Measurements from ENCODE around the gene NUP93.
"Not testable (repeated sequence)": the region's sequence is repeated elsewhere in the genome, so short reads cannot be mapped to it uniquely, and the experiment has no call there.

Gene NUP93

DNA sequence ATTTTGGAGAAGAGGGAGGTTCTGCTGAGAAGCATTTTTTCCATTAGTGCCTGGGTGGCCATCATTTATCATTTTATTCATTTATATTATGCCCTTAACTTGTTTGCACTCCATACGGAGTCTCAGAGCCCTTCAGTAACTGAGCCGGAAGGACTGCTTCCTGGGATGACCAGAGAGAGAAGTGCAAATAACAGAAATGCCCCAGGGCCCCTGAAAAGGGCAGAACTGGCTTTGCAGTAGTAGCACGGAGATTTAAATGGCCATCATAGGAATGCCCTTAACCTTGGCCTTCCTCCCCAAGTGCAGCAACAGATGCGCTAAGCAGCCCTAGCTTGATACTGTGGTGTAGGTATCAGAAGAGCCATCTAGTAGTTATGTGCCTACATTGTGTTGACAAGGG, 58.5 kb downstream of the NUP93 start:
- Histone ChIP-seq H3K9ac (ENCODE audit: low read depth, low read length) (no peak overlapping the region), H3K27me3 (ENCODE audit: control insufficient read depth, insufficient read depth, low read length) (no peaks in the 10 kb centered on the region), H3K4me1 (ENCODE audit: control insufficient read depth, insufficient read depth, low read length) (peaks cover 24% of the 10 kb centered on the region), H3K36me3 (ENCODE audit: control insufficient read depth, insufficient read depth, low read length) (no peaks in the 10 kb centered on the region), H3K9me3 (ENCODE audit: control insufficient read depth, insufficient read depth, low read length) (no peaks in the 10 kb centered on the region), H3K4me3 (ENCODE audit: low read depth, low read length) (no peak overlapping the region)

DNA sequence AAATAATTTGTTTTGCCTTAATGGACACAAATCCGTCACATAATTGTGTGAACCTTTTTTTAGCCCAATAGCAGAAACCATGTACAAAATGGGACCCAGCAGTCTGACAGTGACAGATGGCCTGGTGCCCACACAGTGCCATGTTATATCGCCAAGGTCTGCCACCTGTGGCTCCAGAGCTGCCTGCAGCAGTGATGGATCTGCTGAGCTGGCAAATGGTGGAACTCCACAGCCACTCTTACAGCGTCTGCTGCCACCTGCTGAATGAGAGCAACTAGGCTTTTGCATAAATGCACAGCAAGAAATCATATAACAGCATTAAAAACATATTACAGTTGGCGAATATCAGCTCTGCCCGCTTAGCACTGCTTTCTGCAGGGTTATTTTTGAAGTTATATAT, 59.4 kb downstream of the NUP93 start:
- Histone ChIP-seq H3K36me3 (ENCODE audit: control insufficient read depth, insufficient read depth, low read length) (no peaks in the 10 kb centered on the region), H3K9ac (ENCODE audit: low read depth, low read length) (no peak overlapping the region), H3K9me3 (ENCODE audit: control insufficient read depth, insufficient read depth, low read length) (no peaks in the 10 kb centered on the region), H3K4me1 (ENCODE audit: control insufficient read depth, insufficient read depth, low read length) (peaks cover 19% of the 10 kb centered on the region), H3K27me3 (ENCODE audit: control insufficient read depth, insufficient read depth, low read length) (no peaks in the 10 kb centered on the region), H3K4me3 (ENCODE audit: low read depth, low read length) (no peak overlapping the region)

DNA sequence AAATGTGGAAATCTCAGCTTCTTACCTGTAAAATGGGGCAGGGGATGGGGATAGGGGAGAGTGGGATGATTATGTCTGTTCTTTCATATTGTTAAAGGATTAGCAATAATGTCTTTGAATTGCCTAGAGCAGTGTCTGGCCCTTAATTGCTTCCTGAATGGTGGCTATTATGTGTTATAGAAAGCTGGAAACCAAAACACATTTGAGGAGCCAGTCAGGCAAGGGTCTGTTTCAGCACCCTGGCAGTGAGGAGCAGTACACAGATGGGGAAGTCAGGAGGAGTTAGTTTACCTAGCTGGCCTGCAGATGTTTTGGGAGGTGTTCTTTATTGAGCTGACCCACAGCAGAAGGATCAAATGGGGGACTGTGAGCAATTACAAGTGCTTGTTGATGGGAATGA, 63.0 kb downstream of the NUP93 start:
- Histone ChIP-seq H3K27me3 (ENCODE audit: control insufficient read depth, insufficient read depth, low read length) (no peaks in the 10 kb centered on the region), H3K4me1 (ENCODE audit: control insufficient read depth, insufficient read depth, low read length) (peaks cover 4% of the 10 kb centered on the region), H3K9me3 (ENCODE audit: control insufficient read depth, insufficient read depth, low read length) (no peaks in the 10 kb centered on the region), H3K4me3 (ENCODE audit: low read depth, low read length) (no peak overlapping the region), H3K36me3 (ENCODE audit: control insufficient read depth, insufficient read depth, low read length) (no peaks in the 10 kb centered on the region), H3K9ac (ENCODE audit: low read depth, low read length) (no peak overlapping the region)

DNA sequence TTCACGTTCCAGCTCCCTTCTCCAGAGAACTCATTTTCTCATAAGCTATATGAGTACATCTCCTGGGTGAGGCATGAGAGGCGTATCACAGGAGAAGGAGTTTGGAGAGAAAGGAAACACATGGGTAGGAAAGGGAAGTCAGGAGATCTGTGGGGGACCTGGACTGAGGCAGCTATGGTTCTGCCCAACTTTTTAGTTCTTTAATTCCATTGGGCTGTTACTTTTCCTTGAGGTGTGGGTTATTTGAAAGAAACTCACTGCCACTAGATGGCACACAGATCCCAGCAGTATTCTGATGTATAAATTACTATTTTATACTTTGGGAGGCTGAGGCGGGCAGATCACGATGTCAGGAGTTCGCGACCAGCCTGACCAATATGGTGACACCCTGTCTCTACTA, 63.6 kb downstream of the NUP93 start:
- Histone ChIP-seq H3K4me1 (ENCODE audit: control insufficient read depth, insufficient read depth, low read length) (no peaks in the 10 kb centered on the region), H3K9me3 (ENCODE audit: control insufficient read depth, insufficient read depth, low read length) (no peaks in the 10 kb centered on the region), H3K27me3 (ENCODE audit: control insufficient read depth, insufficient read depth, low read length) (no peaks in the 10 kb centered on the region), H3K9ac (ENCODE audit: low read depth, low read length) (no peak overlapping the region), H3K4me3 (ENCODE audit: low read depth, low read length) (no peak overlapping the region), H3K36me3 (ENCODE audit: control insufficient read depth, insufficient read depth, low read length) (no peaks in the 10 kb centered on the region)

- no peak overlapping the region for H3K4me3 ChIP-seq (ENCODE audit: low read depth, low read length)
- no peaks in the 10 kb centered on the region for H3K27me3 ChIP-seq (ENCODE audit: control insufficient read depth, insufficient read depth, low read length)
- no peaks in the 10 kb centered on the region for H3K4me1 ChIP-seq (ENCODE audit: control insufficient read depth, insufficient read depth, low read length)
- H3K9me3 ChIP-seq (ENCODE audit: control insufficient read depth, insufficient read depth, low read length): no peaks in the 10 kb centered on the region
- H3K9ac ChIP-seq (ENCODE audit: low read depth, low read length): no peak overlapping the region
- H3K36me3 ChIP-seq (ENCODE audit: control insufficient read depth, insufficient read depth, low read length): no peaks in the 10 kb centered on the region
Observed at GRCh38 chr16:56795011-56795410, 65.1 kb downstream of the NUP93 start.

- H3K4me3 ChIP-seq (ENCODE audit: low read depth, low read length); H3K9ac ChIP-seq (ENCODE audit: low read depth, low read length); H3K36me3 ChIP-seq (ENCODE audit: control insufficient read depth, insufficient read depth, low read length); H3K27me3 ChIP-seq (ENCODE audit: control insufficient read depth, insufficient read depth, low read length); H3K4me1 ChIP-seq (ENCODE audit: control insufficient read depth, insufficient read depth, low read length); H3K9me3 ChIP-seq (ENCODE audit: control insufficient read depth, insufficient read depth, low read length): not testable (repeated sequence)
Observed at GRCh38 chr16:56797038-56797437, 67.1 kb downstream of the NUP93 start.

DNA sequence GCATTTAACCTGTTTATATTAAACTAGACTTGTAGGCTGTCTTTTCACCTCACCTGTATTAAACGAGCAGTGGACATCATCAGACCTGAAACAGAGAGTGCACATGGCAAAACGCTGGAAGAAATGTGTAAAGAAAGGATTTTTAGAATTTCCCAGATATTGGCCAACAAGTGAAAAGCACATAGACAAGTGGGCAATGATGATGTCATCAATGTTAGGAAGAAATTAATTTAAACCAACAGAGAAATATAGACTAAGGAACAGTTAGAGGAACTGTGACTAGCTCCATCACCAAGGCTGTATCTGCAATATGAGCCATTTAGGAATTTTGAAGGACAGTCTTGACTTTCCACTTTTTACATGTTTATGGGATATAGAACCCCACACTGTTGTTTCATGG, 67.9 kb downstream of the NUP93 start:
- H3K4me3 ChIP-seq (ENCODE audit: low read depth, low read length): no peak overlapping the region
- no peaks in the 10 kb centered on the region for H3K9me3 ChIP-seq (ENCODE audit: control insufficient read depth, insufficient read depth, low read length)
- no peak overlapping the region for H3K9ac ChIP-seq (ENCODE audit: low read depth, low read length)
- H3K27me3 ChIP-seq (ENCODE audit: control insufficient read depth, insufficient read depth, low read length): no peaks in the 10 kb centered on the region
- H3K4me1 ChIP-seq (ENCODE audit: control insufficient read depth, insufficient read depth, low read length): no peaks in the 10 kb centered on the region
- no peaks in the 10 kb centered on the region for H3K36me3 ChIP-seq (ENCODE audit: control insufficient read depth, insufficient read depth, low read length)

DNA sequence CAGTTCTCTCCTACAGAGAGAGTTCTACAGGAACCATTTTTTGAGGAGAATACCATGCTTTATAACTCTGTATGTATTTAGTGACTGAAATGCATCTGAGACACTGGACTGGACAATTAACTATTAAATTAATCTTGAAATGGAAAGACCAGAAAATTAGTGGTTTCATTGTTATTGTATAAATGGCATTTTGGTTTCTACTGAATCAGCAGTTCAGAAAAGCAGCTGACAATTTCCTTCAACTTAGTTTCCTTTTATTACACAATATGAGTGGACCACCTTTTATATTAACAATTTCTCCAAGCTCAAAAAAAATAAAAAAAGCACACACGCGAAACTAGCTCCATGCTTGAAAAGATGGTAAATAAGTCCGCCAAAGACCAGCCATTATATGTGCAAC, 69.0 kb downstream of the NUP93 start:
- Histone ChIP-seq H3K9ac (ENCODE audit: low read depth, low read length) (no peak overlapping the region), H3K4me3 (ENCODE audit: low read depth, low read length) (no peak overlapping the region), H3K9me3 (ENCODE audit: control insufficient read depth, insufficient read depth, low read length) (no peaks in the 10 kb centered on the region), H3K36me3 (ENCODE audit: control insufficient read depth, insufficient read depth, low read length) (no peaks in the 10 kb centered on the region), H3K4me1 (ENCODE audit: control insufficient read depth, insufficient read depth, low read length) (no peaks in the 10 kb centered on the region), H3K27me3 (ENCODE audit: control insufficient read depth, insufficient read depth, low read length) (no peaks in the 10 kb centered on the region)

DNA sequence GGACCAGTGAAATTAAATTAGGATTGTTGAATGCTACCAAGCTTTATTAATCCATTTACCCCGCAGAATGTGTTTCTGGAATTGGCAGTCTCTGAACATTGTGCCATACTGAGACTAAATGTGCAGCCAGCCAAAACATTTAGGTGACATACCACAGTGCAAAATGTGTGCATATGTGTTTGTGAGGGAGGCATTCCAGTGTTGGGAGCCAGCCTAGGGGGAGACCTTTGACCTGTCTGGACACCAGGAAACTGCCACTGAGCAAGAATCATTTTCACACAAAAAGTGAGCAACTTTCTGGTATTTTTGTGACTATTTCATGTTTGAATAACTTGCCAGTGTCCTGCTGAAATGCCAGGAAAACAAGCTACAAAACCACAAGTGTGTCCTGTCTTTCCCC, 70.4 kb downstream of the NUP93 start:
- Histone ChIP-seq H3K4me3 (ENCODE audit: low read depth, low read length) (no peak overlapping the region), H3K4me1 (ENCODE audit: control insufficient read depth, insufficient read depth, low read length) (no peaks in the 10 kb centered on the region), H3K9ac (ENCODE audit: low read depth, low read length) (no peak overlapping the region), H3K36me3 (ENCODE audit: control insufficient read depth, insufficient read depth, low read length) (peaks cover under 1% of the 10 kb centered on the region), H3K9me3 (ENCODE audit: control insufficient read depth, insufficient read depth, low read length) (no peaks in the 10 kb centered on the region), H3K27me3 (ENCODE audit: control insufficient read depth, insufficient read depth, low read length) (no peaks in the 10 kb centered on the region)

GRCh38 chr16:56801762-56802161, 71.8 kb downstream of the NUP93 start:
- H3K9me3 ChIP-seq (ENCODE audit: control insufficient read depth, insufficient read depth, low read length): no peaks in the 10 kb centered on the region
- no peak overlapping the region for H3K9ac ChIP-seq (ENCODE audit: low read depth, low read length)
- H3K36me3 ChIP-seq (ENCODE audit: control insufficient read depth, insufficient read depth, low read length): peaks cover 7% of the 10 kb centered on the region
- no peaks in the 10 kb centered on the region for H3K27me3 ChIP-seq (ENCODE audit: control insufficient read depth, insufficient read depth, low read length)
- no peak overlapping the region for H3K4me3 ChIP-seq (ENCODE audit: low read depth, low read length)
- no peaks in the 10 kb centered on the region for H3K4me1 ChIP-seq (ENCODE audit: control insufficient read depth, insufficient read depth, low read length)

- Histone ChIP-seq H3K27me3 (ENCODE audit: control insufficient read depth, insufficient read depth, low read length) (no peaks in the 10 kb centered on the region), H3K4me3 (ENCODE audit: low read depth, low read length) (no peak overlapping the region), H3K36me3 (ENCODE audit: control insufficient read depth, insufficient read depth, low read length) (peaks cover 11% of the 10 kb centered on the region), H3K9ac (ENCODE audit: low read depth, low read length) (no peak overlapping the region), H3K4me1 (ENCODE audit: control insufficient read depth, insufficient read depth, low read length) (no peaks in the 10 kb centered on the region), H3K9me3 (ENCODE audit: control insufficient read depth, insufficient read depth, low read length) (no peaks in the 10 kb centered on the region)
Observed at GRCh38 chr16:56807011-56807675, 77.2 kb downstream of the NUP93 start.

DNA sequence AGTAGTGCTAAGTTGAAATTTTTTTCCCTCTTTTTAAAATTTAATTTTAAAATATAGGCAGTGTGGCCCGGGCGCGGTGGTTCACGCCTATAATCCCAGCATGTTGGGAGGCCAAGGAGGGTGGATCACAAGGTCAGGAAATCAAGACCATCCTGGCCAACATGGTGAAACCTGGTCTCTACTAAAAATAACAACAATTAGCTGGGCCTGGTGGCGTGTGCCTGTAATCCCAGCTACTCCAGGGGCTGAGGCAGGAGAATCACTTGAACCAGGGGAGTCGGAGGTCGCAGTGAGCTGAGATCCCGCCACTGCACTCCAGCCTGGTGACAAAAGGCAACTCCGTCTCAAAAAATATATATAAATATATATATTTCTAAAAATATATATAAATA, 77.7 kb downstream of the NUP93 start:
- H3K4me3 ChIP-seq (ENCODE audit: low read depth, low read length); H3K27me3 ChIP-seq (ENCODE audit: control insufficient read depth, insufficient read depth, low read length); H3K9ac ChIP-seq (ENCODE audit: low read depth, low read length); H3K9me3 ChIP-seq (ENCODE audit: control insufficient read depth, insufficient read depth, low read length); H3K4me1 ChIP-seq (ENCODE audit: control insufficient read depth, insufficient read depth, low read length): not testable (repeated sequence)
- H3K36me3 ChIP-seq (ENCODE audit: control insufficient read depth, insufficient read depth, low read length): peaks cover 11% of the 10 kb centered on the region

Measured in iPS-15b (cell line).